Mesenchymal stem cell (in vitro differentiated cells and primary cell): Measurements from ENCODE around the gene AKIRIN2.

Source experiments
- DNase-seq: peaks from one replicate; pipeline ENCODE4 v3.0.0-alpha.2; 2013
- H2AFZ ChIP-seq: one replicate; pipeline ENCODE4 v1.6.1; 2013; ENCODE audit warnings: low read depth, mild to moderate bottlenecking, control low read depth, inconsistent platforms, low read length, moderate library complexity
- H2AK5ac ChIP-seq: 2 replicates; pipeline ENCODE4 v1.6.1; 2013; ENCODE audit warnings: low read length, moderate library complexity, mild to moderate bottlenecking, inconsistent platforms; ENCODE audit not compliant: severe bottlenecking
- H2BK120ac ChIP-seq: one replicate; pipeline ENCODE4 v1.6.1; 2013; ENCODE audit warnings: low read depth, mild to moderate bottlenecking, inconsistent platforms, low read length, moderate library complexity
- H2BK12ac ChIP-seq, 2 experiments: one replicate each; pipeline ENCODE4 v1.6.1; 2013; ENCODE audit warnings: inconsistent platforms in 2 of 2, low read length in 2 of 2, mild to moderate bottlenecking in 2 of 2, moderate library complexity in 2 of 2, control low read depth in 1 of 2
- H2BK15ac ChIP-seq: one replicate; pipeline ENCODE4 v1.6.1; 2013; ENCODE audit warnings: mild to moderate bottlenecking, low read depth, inconsistent platforms; ENCODE audit not compliant: poor library complexity, severe bottlenecking
- H2BK5ac ChIP-seq: 2 replicates; pipeline ENCODE4 v1.6.1; 2013; ENCODE audit warnings: low read depth, mild to moderate bottlenecking, low read length, control low read depth, inconsistent platforms; ENCODE audit not compliant: poor library complexity, severe bottlenecking
- H3K14ac ChIP-seq, 2 experiments: one replicate each; pipeline ENCODE4 v1.6.1; 2013; ENCODE audit warnings: inconsistent platforms in 2 of 2, low read length in 2 of 2, control low read depth in 1 of 2, mild to moderate bottlenecking in 1 of 2, moderate library complexity in 1 of 2
- H3K18ac ChIP-seq, 2 experiments: one replicate each; pipeline ENCODE4 v1.6.1; 2013; ENCODE audit warnings: inconsistent platforms in 2 of 2, low read length in 2 of 2, control low read depth in 1 of 2, low read depth in 1 of 2, mild to moderate bottlenecking in 1 of 2
- H3K23ac ChIP-seq, 2 experiments: one replicate each; pipeline ENCODE4 v1.6.1; 2013; ENCODE audit warnings: inconsistent platforms in 2 of 2, low read length in 2 of 2, mild to moderate bottlenecking in 2 of 2, moderate library complexity in 2 of 2, control low read depth in 1 of 2
- H3K27ac ChIP-seq: 2 replicates; pipeline ENCODE4 v1.5.1; 2013; ENCODE audit warnings: mild to moderate bottlenecking, moderate library complexity, low read length, control low read depth, inconsistent platforms; ENCODE audit not compliant: poor library complexity, severe bottlenecking
- H3K27me3 ChIP-seq, 2 experiments: 2 replicates each; pipeline versions ENCODE4 v1.6.1 to v1.7.0; 2013; ENCODE audit warnings: low read length in 2 of 2, mild to moderate bottlenecking in 2 of 2, moderate library complexity in 2 of 2, control low read depth in 1 of 2, inconsistent platforms in 1 of 2; ENCODE audit not compliant: control insufficient read depth in 1 of 2, insufficient read depth in 1 of 2
- H3K36me3 ChIP-seq, 2 experiments: 2 replicates each; pipeline versions ENCODE4 v1.6.1 to v1.7.0; 2013; ENCODE audit warnings: low read length in 2 of 2, control low read depth in 1 of 2, inconsistent platforms in 1 of 2, low read depth in 1 of 2, mild to moderate bottlenecking in 1 of 2; ENCODE audit not compliant: insufficient read depth in 2 of 2, control insufficient read depth in 1 of 2
- H3K4ac ChIP-seq, 2 experiments: one replicate each; pipeline ENCODE4 v1.6.1; 2013; ENCODE audit warnings: inconsistent platforms in 2 of 2, low read length in 2 of 2, mild to moderate bottlenecking in 2 of 2, moderate library complexity in 2 of 2, control low read depth in 1 of 2, low read depth in 1 of 2
- H3K4me1 ChIP-seq: 2 replicates; pipeline ENCODE4 v1.6.1; 2013; ENCODE audit warnings: low read depth, low read length, control low read depth; ENCODE audit not compliant: control insufficient read depth, insufficient read depth
- H3K4me2 ChIP-seq: 2 replicates; pipeline ENCODE4 v1.6.1; 2013; ENCODE audit warnings: low read length, mild to moderate bottlenecking, inconsistent platforms; ENCODE audit not compliant: poor library complexity, severe bottlenecking
- H3K4me3 ChIP-seq, 2 experiments: 2 replicates each; pipeline versions ENCODE4 v1.5.1 to v1.7.0; 2013; ENCODE audit warnings: low read length in 2 of 2, mild to moderate bottlenecking in 2 of 2, control low read depth in 1 of 2, low read depth in 1 of 2; ENCODE audit not compliant: insufficient read depth in 1 of 2
- H3K79me1 ChIP-seq: replicated peaks from 2 replicates; pipeline ENCODE4 v1.6.1; 2013; ENCODE audit warnings: mild to moderate bottlenecking, control low read depth, low read length, inconsistent platforms; ENCODE audit not compliant: poor library complexity, severe bottlenecking
- H3K9ac ChIP-seq: 2 replicates; pipeline ENCODE4 v1.7.0; 2013; ENCODE audit warnings: mild to moderate bottlenecking, low read length, moderate library complexity
- H3K9me3 ChIP-seq: 2 replicates; pipeline ENCODE4 v1.7.0; 2013; ENCODE audit warnings: mild to moderate bottlenecking, low read length; ENCODE audit not compliant: control insufficient read depth
- H4K8ac ChIP-seq: one replicate; pipeline ENCODE4 v1.6.1; 2013; ENCODE audit warnings: inconsistent platforms, mild to moderate bottlenecking, low read length, moderate library complexity
- H4K91ac ChIP-seq: one replicate; pipeline ENCODE4 v1.6.1; 2013; ENCODE audit warnings: mild to moderate bottlenecking, low read length, inconsistent platforms
- WGBS: methylation state at CpG from one replicate; pipeline ENCODE4 v1.1.7; 2013; ENCODE audit warnings: mixed read lengths; 5-methylcytosine and 5-hydroxymethylcytosine counted together

Gene AKIRIN2

GRCh38 chr6:87673237-87673636 is 28.8 kb downstream of the AKIRIN2 start:
- Histone ChIP-seq H3K9ac (no peak overlapping the region), H3K27ac (no peak overlapping the region), H3K4ac (no peak overlapping the region), H4K8ac (no peak overlapping the region), H3K79me1 (peaks cover 10% of the 10 kb centered on the region), H3K23ac (no peak overlapping the region), H3K4me3 (no peak overlapping the region), H3K18ac (no peak overlapping the region), H2BK5ac (no peak overlapping the region), H2BK12ac (no peak overlapping the region), H2AK5ac (no peak overlapping the region), H3K36me3 (peaks cover 15 to 76% of the 10 kb centered on the region in 2 experiments), H2BK15ac (no peak overlapping the region), H3K14ac (no peak overlapping the region), H3K9me3 (no peaks in the 10 kb centered on the region), H2BK120ac (no peak overlapping the region), H4K91ac (no peak overlapping the region), H2AFZ (no peak overlapping the region), H3K4me2 (no peak overlapping the region), H3K27me3 (no peaks in the 10 kb centered on the region), H3K4me1 (peaks cover 3% of the 10 kb centered on the region)
- DNase-seq: no peak
- 98% methylated on average over 5 of the region's 5 CpGs for WGBS

- Histone ChIP-seq H3K14ac (no peak overlapping the region), H3K36me3 (peaks cover 16 to 77% of the 10 kb centered on the region in 2 experiments), H3K4ac (no peak overlapping the region), H3K18ac (no peak overlapping the region), H2BK12ac (no peak overlapping the region), H2AFZ (no peak overlapping the region), H3K27me3 (no peaks in the 10 kb centered on the region), H4K8ac (no peak overlapping the region), H2BK120ac (no peak overlapping the region), H2BK15ac (no peak overlapping the region), H3K4me2 (no peak overlapping the region), H2AK5ac (no peak overlapping the region), H3K23ac (no peak overlapping the region), H3K9me3 (no peaks in the 10 kb centered on the region), H3K4me1 (peaks cover 3% of the 10 kb centered on the region), H3K9ac (no peak overlapping the region), H2BK5ac (no peak overlapping the region), H3K79me1 (peaks cover 12% of the 10 kb centered on the region), H3K4me3 (no peak overlapping the region), H4K91ac (no peak overlapping the region), H3K27ac (no peak overlapping the region)
- no peak for DNase-seq
- WGBS: 100% methylated on average over 1 of the region's 2 CpGs
Observed at GRCh38 chr6:87672641-87673040, 29.4 kb downstream of the AKIRIN2 start.

GRCh38 chr6:87671555-87672029 is 30.4 kb downstream of the AKIRIN2 start:
- Histone ChIP-seq H2AK5ac (peak overlapping the region; percentile 13), H4K8ac (no peak overlapping the region), H2BK120ac (no peak overlapping the region), H4K91ac (no peak overlapping the region), H2BK5ac (no peak overlapping the region), H3K4me3 (no peak overlapping the region), H3K9me3 (no peaks in the 10 kb centered on the region), H2BK15ac (no peak overlapping the region), H2AFZ (no peak overlapping the region), H3K23ac (no peak overlapping the region), H3K4me1 (peaks cover 3% of the 10 kb centered on the region), H3K14ac (no peak overlapping the region), H2BK12ac (no peak overlapping the region), H3K9ac (no peak overlapping the region), H3K36me3 (peaks cover 15 to 75% of the 10 kb centered on the region in 2 experiments), H3K79me1 (peaks cover 12% of the 10 kb centered on the region), H3K27me3 (no peaks in the 10 kb centered on the region), H3K4me2 (no peak overlapping the region), H3K27ac (peak overlapping the region; percentile 87), H3K18ac (no peak overlapping the region), H3K4ac (no peak overlapping the region)
- peak; percentile 34 for DNase-seq
- WGBS: 90% methylated on average over 4 of the region's 6 CpGs

- Histone ChIP-seq H3K27ac (peak overlapping the region; percentile 87), H3K27me3 (no peaks in the 10 kb centered on the region), H3K4me1 (peaks cover 3% of the 10 kb centered on the region), H3K4me3 (no peak overlapping the region), H2AK5ac (no peak overlapping the region), H2BK12ac (no peak overlapping the region), H3K9ac (no peak overlapping the region), H3K23ac (no peak overlapping the region), H2AFZ (no peak overlapping the region), H2BK120ac (no peak overlapping the region), H4K8ac (no peak overlapping the region), H3K18ac (peak overlapping the region in 1 of 2 experiments; percentile 21), H4K91ac (no peak overlapping the region), H2BK5ac (no peak overlapping the region), H3K79me1 (peaks cover 12% of the 10 kb centered on the region), H3K36me3 (peaks cover 9 to 74% of the 10 kb centered on the region in 2 experiments), H3K14ac (no peak overlapping the region), H3K4ac (no peak overlapping the region), H3K4me2 (no peak overlapping the region), H3K9me3 (no peaks in the 10 kb centered on the region), H2BK15ac (no peak overlapping the region)
- DNase-seq: no peak
- 70% methylated on average over 2 of the region's 2 CpGs for WGBS
Observed at GRCh38 chr6:87670707-87671106, 31.3 kb downstream of the AKIRIN2 start.
